ENCODE results near the gene SRMS. TPM values are rescaled to one million over a fixed set of nuclear protein-coding genes. Genes with fewer than 3 reads are reported as not detected.

The SRMS gene
- total and polyA plus RNA-seq, 2 of the 13 experiments (the other 11 are each of a cell fraction or from before 2014, with no cell fraction given): not detected

DNA sequence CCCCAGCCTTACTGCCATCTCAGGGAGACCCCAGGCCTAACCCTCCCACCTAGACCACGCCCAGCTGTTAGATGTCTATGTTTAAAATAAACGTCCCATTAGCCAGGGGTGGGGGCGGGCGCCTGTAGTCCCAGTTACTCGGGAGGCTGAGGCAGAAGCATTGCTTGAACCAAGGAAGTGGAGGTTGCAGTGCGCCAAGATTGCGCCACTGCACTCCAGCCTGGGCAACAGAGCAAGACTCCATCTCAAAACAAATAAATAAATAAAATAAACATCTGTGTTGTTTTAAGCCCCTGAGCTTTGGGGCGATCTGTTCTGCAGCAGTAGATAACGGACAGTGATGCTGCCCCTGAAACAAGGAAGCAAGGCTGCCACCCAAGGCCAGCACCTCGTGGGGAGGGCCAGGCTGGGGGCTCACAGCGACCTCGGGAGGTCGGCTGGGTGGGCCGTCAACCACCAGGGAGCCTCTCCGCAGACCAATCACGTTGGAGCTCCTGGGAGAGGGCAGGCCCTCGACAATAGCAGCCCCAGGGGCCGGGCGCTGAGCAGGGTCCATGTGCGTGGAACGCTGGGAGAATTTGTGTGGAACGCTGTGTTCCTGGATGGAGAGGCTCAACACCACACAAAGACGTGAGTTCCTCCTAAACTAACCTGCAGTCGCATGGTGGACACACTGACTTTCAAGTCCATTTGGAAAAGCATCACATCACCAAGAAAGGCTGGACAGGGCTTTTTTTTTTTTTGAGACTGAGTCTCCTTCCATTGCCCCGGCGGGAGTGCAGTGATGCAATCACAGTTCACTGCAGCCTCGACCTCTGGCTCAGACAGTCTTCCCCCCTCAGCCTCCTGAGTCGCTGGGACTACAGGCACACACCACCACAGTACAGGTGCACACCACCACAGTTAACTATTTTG is 27.5 kb upstream of the SRMS start (continued):
- TF ChIP-seq, protein P1, sequence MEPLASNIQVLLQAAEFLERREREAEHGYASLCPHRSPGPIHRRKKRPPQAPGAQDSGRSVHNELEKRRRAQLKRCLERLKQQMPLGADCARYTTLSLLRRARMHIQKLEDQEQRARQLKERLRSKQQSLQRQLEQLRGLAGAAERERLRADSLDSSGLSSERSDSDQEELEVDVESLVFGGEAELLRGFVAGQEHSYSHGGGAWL (CRISPR knock-in tag; IDR thresholded peaks at IDR 0.05): peak; percentile 70; the same call in 1 of the 2 replicates
- TF ChIP-seq ZFP36 (IDR thresholded peaks at IDR 0.05; ENCODE audit: borderline replicate concordance, low read depth, low read length, partially characterized antibody): no peak
- no peak for TF ChIP-seq ZNF713 (CRISPR knock-in tag; IDR thresholded peaks at IDR 0.05)
- TF ChIP-seq BHLHE40 (IDR thresholded peaks at IDR 0.05; ENCODE audit: low read length): no peak
- TF ChIP-seq, protein P2, sequence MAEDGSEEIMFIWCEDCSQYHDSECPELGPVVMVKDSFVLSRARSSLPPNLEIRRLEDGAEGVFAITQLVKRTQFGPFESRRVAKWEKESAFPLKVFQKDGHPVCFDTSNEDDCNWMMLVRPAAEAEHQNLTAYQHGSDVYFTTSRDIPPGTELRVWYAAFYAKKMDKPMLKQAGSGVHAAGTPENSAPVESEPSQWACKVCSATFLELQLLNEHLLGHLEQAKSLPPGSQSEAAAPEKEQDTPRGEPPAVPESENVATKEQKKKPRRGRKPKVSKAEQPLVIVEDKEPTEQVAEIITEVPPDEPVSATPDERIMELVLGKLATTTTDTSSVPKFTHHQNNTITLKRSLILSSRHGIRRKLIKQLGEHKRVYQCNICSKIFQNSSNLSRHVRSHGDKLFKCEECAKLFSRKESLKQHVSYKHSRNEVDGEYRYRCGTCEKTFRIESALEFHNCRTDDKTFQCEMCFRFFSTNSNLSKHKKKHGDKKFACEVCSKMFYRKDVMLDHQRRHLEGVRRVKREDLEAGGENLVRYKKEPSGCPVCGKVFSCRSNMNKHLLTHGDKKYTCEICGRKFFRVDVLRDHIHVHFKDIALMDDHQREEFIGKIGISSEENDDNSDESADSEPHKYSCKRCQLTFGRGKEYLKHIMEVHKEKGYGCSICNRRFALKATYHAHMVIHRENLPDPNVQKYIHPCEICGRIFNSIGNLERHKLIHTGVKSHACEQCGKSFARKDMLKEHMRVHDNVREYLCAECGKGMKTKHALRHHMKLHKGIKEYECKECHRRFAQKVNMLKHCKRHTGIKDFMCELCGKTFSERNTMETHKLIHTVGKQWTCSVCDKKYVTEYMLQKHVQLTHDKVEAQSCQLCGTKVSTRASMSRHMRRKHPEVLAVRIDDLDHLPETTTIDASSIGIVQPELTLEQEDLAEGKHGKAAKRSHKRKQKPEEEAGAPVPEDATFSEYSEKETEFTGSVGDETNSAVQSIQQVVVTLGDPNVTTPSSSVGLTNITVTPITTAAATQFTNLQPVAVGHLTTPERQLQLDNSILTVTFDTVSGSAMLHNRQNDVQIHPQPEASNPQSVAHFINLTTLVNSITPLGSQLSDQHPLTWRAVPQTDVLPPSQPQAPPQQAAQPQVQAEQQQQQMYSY (CRISPR knock-in tag; IDR thresholded peaks at IDR 0.05): no peak
- TF ChIP-seq, protein P3, sequence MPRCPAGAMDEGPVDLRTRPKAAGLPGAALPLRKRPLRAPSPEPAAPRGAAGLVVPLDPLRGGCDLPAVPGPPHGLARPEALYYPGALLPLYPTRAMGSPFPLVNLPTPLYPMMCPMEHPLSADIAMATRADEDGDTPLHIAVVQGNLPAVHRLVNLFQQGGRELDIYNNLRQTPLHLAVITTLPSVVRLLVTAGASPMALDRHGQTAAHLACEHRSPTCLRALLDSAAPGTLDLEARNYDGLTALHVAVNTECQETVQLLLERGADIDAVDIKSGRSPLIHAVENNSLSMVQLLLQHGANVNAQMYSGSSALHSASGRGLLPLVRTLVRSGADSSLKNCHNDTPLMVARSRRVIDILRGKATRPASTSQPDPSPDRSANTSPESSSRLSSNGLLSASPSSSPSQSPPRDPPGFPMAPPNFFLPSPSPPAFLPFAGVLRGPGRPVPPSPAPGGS (CRISPR knock-in tag; IDR thresholded peaks at IDR 0.05): no peak
- no peak for TF ChIP-seq TAF15 (IDR thresholded peaks at IDR 0.05; ENCODE audit: low read depth, low read length, poor library complexity, severe bottlenecking)
- 0 out of 2 replicates have a peak, but pooled peaks have one; percentile 60 for TF ChIP-seq PHF21A (CRISPR knock-in tag; IDR thresholded peaks at IDR 0.05)
- TF ChIP-seq ERF (CRISPR knock-in tag; IDR thresholded peaks at IDR 0.05): peak; percentile 39; the same call in 1 of the 2 replicates
- TF ChIP-seq, protein P4, sequence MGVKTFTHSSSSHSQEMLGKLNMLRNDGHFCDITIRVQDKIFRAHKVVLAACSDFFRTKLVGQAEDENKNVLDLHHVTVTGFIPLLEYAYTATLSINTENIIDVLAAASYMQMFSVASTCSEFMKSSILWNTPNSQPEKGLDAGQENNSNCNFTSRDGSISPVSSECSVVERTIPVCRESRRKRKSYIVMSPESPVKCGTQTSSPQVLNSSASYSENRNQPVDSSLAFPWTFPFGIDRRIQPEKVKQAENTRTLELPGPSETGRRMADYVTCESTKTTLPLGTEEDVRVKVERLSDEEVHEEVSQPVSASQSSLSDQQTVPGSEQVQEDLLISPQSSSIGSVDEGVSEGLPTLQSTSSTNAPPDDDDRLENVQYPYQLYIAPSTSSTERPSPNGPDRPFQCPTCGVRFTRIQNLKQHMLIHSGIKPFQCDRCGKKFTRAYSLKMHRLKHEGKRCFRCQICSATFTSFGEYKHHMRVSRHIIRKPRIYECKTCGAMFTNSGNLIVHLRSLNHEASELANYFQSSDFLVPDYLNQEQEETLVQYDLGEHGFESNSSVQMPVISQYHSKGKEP (CRISPR knock-in tag; IDR thresholded peaks at IDR 0.05): no peak
- TF ChIP-seq, protein P5, sequence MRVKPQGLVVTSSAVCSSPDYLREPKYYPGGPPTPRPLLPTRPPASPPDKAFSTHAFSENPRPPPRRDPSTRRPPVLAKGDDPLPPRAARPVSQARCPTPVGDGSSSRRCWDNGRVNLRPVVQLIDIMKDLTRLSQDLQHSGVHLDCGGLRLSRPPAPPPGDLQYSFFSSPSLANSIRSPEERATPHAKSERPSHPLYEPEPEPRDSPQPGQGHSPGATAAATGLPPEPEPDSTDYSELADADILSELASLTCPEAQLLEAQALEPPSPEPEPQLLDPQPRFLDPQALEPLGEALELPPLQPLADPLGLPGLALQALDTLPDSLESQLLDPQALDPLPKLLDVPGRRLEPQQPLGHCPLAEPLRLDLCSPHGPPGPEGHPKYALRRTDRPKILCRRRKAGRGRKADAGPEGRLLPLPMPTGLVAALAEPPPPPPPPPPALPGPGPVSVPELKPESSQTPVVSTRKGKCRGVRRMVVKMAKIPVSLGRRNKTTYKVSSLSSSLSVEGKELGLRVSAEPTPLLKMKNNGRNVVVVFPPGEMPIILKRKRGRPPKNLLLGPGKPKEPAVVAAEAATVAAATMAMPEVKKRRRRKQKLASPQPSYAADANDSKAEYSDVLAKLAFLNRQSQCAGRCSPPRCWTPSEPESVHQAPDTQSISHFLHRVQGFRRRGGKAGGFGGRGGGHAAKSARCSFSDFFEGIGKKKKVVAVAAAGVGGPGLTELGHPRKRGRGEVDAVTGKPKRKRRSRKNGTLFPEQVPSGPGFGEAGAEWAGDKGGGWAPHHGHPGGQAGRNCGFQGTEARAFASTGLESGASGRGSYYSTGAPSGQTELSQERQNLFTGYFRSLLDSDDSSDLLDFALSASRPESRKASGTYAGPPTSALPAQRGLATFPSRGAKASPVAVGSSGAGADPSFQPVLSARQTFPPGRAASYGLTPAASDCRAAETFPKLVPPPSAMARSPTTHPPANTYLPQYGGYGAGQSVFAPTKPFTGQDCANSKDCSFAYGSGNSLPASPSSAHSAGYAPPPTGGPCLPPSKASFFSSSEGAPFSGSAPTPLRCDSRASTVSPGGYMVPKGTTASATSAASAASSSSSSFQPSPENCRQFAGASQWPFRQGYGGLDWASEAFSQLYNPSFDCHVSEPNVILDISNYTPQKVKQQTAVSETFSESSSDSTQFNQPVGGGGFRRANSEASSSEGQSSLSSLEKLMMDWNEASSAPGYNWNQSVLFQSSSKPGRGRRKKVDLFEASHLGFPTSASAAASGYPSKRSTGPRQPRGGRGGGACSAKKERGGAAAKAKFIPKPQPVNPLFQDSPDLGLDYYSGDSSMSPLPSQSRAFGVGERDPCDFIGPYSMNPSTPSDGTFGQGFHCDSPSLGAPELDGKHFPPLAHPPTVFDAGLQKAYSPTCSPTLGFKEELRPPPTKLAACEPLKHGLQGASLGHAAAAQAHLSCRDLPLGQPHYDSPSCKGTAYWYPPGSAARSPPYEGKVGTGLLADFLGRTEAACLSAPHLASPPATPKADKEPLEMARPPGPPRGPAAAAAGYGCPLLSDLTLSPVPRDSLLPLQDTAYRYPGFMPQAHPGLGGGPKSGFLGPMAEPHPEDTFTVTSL (CRISPR knock-in tag; IDR thresholded peaks at IDR 0.05; ENCODE audit: borderline replicate concordance): no peak
- TF ChIP-seq, protein P6, sequence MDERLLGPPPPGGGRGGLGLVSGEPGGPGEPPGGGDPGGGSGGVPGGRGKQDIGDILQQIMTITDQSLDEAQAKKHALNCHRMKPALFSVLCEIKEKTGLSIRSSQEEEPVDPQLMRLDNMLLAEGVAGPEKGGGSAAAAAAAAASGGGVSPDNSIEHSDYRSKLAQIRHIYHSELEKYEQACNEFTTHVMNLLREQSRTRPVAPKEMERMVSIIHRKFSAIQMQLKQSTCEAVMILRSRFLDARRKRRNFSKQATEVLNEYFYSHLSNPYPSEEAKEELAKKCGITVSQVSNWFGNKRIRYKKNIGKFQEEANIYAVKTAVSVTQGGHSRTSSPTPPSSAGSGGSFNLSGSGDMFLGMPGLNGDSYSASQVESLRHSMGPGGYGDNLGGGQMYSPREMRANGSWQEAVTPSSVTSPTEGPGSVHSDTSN (CRISPR knock-in tag; IDR thresholded peaks at IDR 0.05): no peak
- TF ChIP-seq NAIF1 (CRISPR knock-in tag; IDR thresholded peaks at IDR 0.05; ENCODE audit: borderline replicate concordance): no peak
